ENCODE measurements around the gene PPY.

PPY gene

GRCh38 chr17:43924558-43924957, 17.7 kb downstream of the PPY start:
- Histone ChIP-seq H3K4me1 (ENCODE audit: control insufficient read depth, insufficient read depth, low read length) (no peaks in the 10 kb centered on the region), H3K9ac (ENCODE audit: low read depth, low read length) (no peak overlapping the region), H3K9me3 (ENCODE audit: control insufficient read depth, insufficient read depth, low read length) (no peaks in the 10 kb centered on the region), H3K4me3 (ENCODE audit: low read depth, low read length) (no peak overlapping the region), H3K36me3 (ENCODE audit: control insufficient read depth, insufficient read depth, low read length) (no peaks in the 10 kb centered on the region), H3K27me3 (ENCODE audit: control insufficient read depth, insufficient read depth, low read length) (peaks cover 50% of the 10 kb centered on the region)

GRCh38 chr17:43920500-43921095, 21.7 kb downstream of the PPY start:
- no peaks in the 10 kb centered on the region for H3K9me3 ChIP-seq (ENCODE audit: control insufficient read depth, insufficient read depth, low read length)

GRCh38 chr17:43918026-43918389, 24.3 kb downstream of the PPY start:
- H3K36me3 ChIP-seq (ENCODE audit: control insufficient read depth, insufficient read depth, low read length) = no peaks in the 10 kb centered on the region
- peaks cover 12% of the 10 kb centered on the region for H3K4me1 ChIP-seq (ENCODE audit: control insufficient read depth, insufficient read depth, low read length)
- no peaks in the 10 kb centered on the region for H3K9me3 ChIP-seq (ENCODE audit: control insufficient read depth, insufficient read depth, low read length)
- no peak overlapping the region for H3K9ac ChIP-seq (ENCODE audit: low read depth, low read length)
- no peak overlapping the region for H3K4me3 ChIP-seq (ENCODE audit: low read depth, low read length)
- peaks cover 14% of the 10 kb centered on the region for H3K27me3 ChIP-seq (ENCODE audit: control insufficient read depth, insufficient read depth, low read length)

More at GRCh38 chr17:43920500-43921095, 21.7 kb downstream of the PPY start:
- H3K9ac ChIP-seq (ENCODE audit: low read depth, low read length) = no peak overlapping the region
- no peaks in the 10 kb centered on the region for H3K36me3 ChIP-seq (ENCODE audit: control insufficient read depth, insufficient read depth, low read length)
- peaks cover 27% of the 10 kb centered on the region for H3K27me3 ChIP-seq (ENCODE audit: control insufficient read depth, insufficient read depth, low read length)
- no peak overlapping the region for H3K4me3 ChIP-seq (ENCODE audit: low read depth, low read length)
- H3K4me1 ChIP-seq (ENCODE audit: control insufficient read depth, insufficient read depth, low read length) = peaks cover 11% of the 10 kb centered on the region

GRCh38 chr17:43917348-43918025, 24.8 kb downstream of the PPY start:
- Histone ChIP-seq H3K4me3 (ENCODE audit: low read depth, low read length) (peak overlapping the region; percentile 36), H3K4me1 (ENCODE audit: control insufficient read depth, insufficient read depth, low read length) (peaks cover 12% of the 10 kb centered on the region), H3K9me3 (ENCODE audit: control insufficient read depth, insufficient read depth, low read length) (no peaks in the 10 kb centered on the region), H3K36me3 (ENCODE audit: control insufficient read depth, insufficient read depth, low read length) (no peaks in the 10 kb centered on the region), H3K9ac (ENCODE audit: low read depth, low read length) (no peak overlapping the region), H3K27me3 (ENCODE audit: control insufficient read depth, insufficient read depth, low read length) (peaks cover 15% of the 10 kb centered on the region)

GRCh38 chr17:43917016-43917347, 25.3 kb downstream of the PPY start:
- Histone ChIP-seq H3K9me3 (ENCODE audit: control insufficient read depth, insufficient read depth, low read length) (no peaks in the 10 kb centered on the region), H3K36me3 (ENCODE audit: control insufficient read depth, insufficient read depth, low read length) (no peaks in the 10 kb centered on the region), H3K27me3 (ENCODE audit: control insufficient read depth, insufficient read depth, low read length) (peaks cover 17% of the 10 kb centered on the region), H3K9ac (ENCODE audit: low read depth, low read length) (no peak overlapping the region), H3K4me3 (ENCODE audit: low read depth, low read length) (peak overlapping the region; percentile 36), H3K4me1 (ENCODE audit: control insufficient read depth, insufficient read depth, low read length) (peaks cover 12% of the 10 kb centered on the region)

GRCh38 chr17:43916385-43916784, 25.9 kb downstream of the PPY start:
- no peak overlapping the region for H3K9ac ChIP-seq (ENCODE audit: low read depth, low read length)
- H3K36me3 ChIP-seq (ENCODE audit: control insufficient read depth, insufficient read depth, low read length) = no peaks in the 10 kb centered on the region
- H3K9me3 ChIP-seq (ENCODE audit: control insufficient read depth, insufficient read depth, low read length) = no peaks in the 10 kb centered on the region
- H3K27me3 ChIP-seq (ENCODE audit: control insufficient read depth, insufficient read depth, low read length) = peaks cover 17% of the 10 kb centered on the region
- peak overlapping the region; percentile 36 for H3K4me3 ChIP-seq (ENCODE audit: low read depth, low read length)
- peaks cover 12% of the 10 kb centered on the region for H3K4me1 ChIP-seq (ENCODE audit: control insufficient read depth, insufficient read depth, low read length)

- Histone ChIP-seq H3K9ac (ENCODE audit: low read depth, low read length) (no peak overlapping the region), H3K36me3 (ENCODE audit: control insufficient read depth, insufficient read depth, low read length) (no peaks in the 10 kb centered on the region), H3K27me3 (ENCODE audit: control insufficient read depth, insufficient read depth, low read length) (peaks cover 17% of the 10 kb centered on the region), H3K4me3 (ENCODE audit: low read depth, low read length) (no peak overlapping the region), H3K9me3 (ENCODE audit: control insufficient read depth, insufficient read depth, low read length) (no peaks in the 10 kb centered on the region), H3K4me1 (ENCODE audit: control insufficient read depth, insufficient read depth, low read length) (peaks cover 12% of the 10 kb centered on the region)
Observed at GRCh38 chr17:43915559-43915958, 26.7 kb downstream of the PPY start.

- H3K4me3 ChIP-seq (ENCODE audit: low read depth, low read length) = no peak overlapping the region
- H3K9me3 ChIP-seq (ENCODE audit: control insufficient read depth, insufficient read depth, low read length) = no peaks in the 10 kb centered on the region
- no peaks in the 10 kb centered on the region for H3K36me3 ChIP-seq (ENCODE audit: control insufficient read depth, insufficient read depth, low read length)
- H3K27me3 ChIP-seq (ENCODE audit: control insufficient read depth, insufficient read depth, low read length) = peaks cover 24% of the 10 kb centered on the region
- no peak overlapping the region for H3K9ac ChIP-seq (ENCODE audit: low read depth, low read length)
- H3K4me1 ChIP-seq (ENCODE audit: control insufficient read depth, insufficient read depth, low read length) = peaks cover 12% of the 10 kb centered on the region
Observed at GRCh38 chr17:43914451-43914850, 27.8 kb downstream of the PPY start.

GRCh38 chr17:43913584-43913983, 28.7 kb downstream of the PPY start:
- H3K27me3 ChIP-seq (ENCODE audit: control insufficient read depth, insufficient read depth, low read length) = peaks cover 31% of the 10 kb centered on the region
- no peak overlapping the region for H3K9ac ChIP-seq (ENCODE audit: low read depth, low read length)
- no peaks in the 10 kb centered on the region for H3K9me3 ChIP-seq (ENCODE audit: control insufficient read depth, insufficient read depth, low read length)
- no peaks in the 10 kb centered on the region for H3K36me3 ChIP-seq (ENCODE audit: control insufficient read depth, insufficient read depth, low read length)
- no peak overlapping the region for H3K4me3 ChIP-seq (ENCODE audit: low read depth, low read length)
- peaks cover 12% of the 10 kb centered on the region for H3K4me1 ChIP-seq (ENCODE audit: control insufficient read depth, insufficient read depth, low read length)

- Histone ChIP-seq H3K4me1 (ENCODE audit: control insufficient read depth, insufficient read depth, low read length) (peaks cover 12% of the 10 kb centered on the region), H3K4me3 (ENCODE audit: low read depth, low read length) (no peak overlapping the region), H3K36me3 (ENCODE audit: control insufficient read depth, insufficient read depth, low read length) (no peaks in the 10 kb centered on the region), H3K9ac (ENCODE audit: low read depth, low read length) (no peak overlapping the region), H3K27me3 (ENCODE audit: control insufficient read depth, insufficient read depth, low read length) (peaks cover 35% of the 10 kb centered on the region), H3K9me3 (ENCODE audit: control insufficient read depth, insufficient read depth, low read length) (no peaks in the 10 kb centered on the region)
Observed at GRCh38 chr17:43912635-43913304, 29.5 kb downstream of the PPY start.

- Histone ChIP-seq H3K36me3 (ENCODE audit: control insufficient read depth, insufficient read depth, low read length) (no peaks in the 10 kb centered on the region), H3K27me3 (ENCODE audit: control insufficient read depth, insufficient read depth, low read length) (peaks cover 34% of the 10 kb centered on the region), H3K4me1 (ENCODE audit: control insufficient read depth, insufficient read depth, low read length) (peaks cover 9% of the 10 kb centered on the region), H3K9ac (ENCODE audit: low read depth, low read length) (no peak overlapping the region), H3K4me3 (ENCODE audit: low read depth, low read length) (no peak overlapping the region), H3K9me3 (ENCODE audit: control insufficient read depth, insufficient read depth, low read length) (no peaks in the 10 kb centered on the region)
Observed at GRCh38 chr17:43911904-43912303, 30.4 kb downstream of the PPY start.
